ENCODE results near the gene ENTR1.

The ENTR1 gene

DNA sequence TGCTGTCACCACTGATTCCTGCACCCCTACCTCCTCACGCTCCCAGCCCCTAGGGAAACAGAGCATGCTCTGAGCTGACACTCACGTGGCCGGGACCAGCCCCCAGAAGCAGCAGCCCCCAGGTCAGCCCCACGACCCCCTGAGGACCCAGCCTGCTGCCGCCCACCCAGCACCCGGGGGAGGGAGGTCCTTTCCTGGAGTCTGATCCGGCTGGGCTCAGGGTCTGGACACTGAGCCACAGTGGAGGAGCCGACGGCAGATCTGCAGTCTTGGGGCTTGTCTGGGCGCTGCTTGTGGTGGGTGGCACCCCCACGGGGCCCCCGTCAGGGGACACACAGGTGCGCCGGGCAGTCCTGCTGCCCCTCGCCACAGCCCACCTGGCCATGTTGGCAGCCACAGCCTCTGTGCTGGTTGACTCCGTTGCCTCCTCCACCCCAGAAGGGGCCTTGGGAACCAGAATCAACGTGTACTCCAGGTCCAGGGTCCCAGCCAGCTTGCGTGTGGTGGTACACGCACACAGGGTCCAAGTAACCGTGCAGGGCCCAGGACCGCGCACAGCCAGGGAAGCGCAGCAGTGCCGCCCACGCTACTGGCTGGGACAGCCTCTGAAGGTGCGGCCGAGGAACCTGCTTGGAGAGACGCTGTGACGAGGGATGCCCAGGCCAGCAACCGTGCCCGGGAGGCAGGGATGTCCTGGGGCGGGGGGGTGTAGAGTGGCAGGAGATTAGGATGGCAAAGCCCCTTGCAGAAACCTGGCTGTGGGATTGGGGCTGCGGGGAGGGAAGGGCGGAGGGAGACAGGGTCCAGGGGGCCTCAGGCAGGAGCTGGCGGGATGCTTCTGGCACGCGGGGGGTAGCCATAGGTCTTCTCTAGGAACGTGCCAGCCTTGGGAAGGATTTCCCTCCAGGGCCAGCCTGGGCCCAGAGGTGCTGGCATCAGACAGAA lies 50.4 kb downstream of the ENTR1 start:
- DNase-seq = no peak

DNA sequence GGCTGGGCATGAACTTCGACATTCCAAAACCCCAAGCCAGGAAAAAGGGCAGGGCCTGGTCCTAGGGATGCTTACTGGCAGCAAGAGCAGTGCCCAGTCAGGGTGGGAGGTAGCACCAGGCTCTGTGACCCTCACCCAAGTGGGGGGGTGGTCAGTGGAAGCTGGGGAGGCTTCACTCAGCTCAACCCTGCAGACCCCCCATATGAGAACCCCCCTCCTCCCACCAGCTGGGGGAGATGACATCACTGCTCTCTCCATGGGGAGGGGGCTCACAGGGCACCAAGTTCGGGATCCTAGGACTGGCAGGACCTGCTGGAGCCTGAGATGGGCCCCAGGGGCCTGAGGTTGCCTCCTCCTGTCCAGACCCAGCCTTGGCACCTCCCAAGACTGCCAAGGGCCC lies 51.5 kb downstream of the ENTR1 start:
- no peak for DNase-seq

DNA sequence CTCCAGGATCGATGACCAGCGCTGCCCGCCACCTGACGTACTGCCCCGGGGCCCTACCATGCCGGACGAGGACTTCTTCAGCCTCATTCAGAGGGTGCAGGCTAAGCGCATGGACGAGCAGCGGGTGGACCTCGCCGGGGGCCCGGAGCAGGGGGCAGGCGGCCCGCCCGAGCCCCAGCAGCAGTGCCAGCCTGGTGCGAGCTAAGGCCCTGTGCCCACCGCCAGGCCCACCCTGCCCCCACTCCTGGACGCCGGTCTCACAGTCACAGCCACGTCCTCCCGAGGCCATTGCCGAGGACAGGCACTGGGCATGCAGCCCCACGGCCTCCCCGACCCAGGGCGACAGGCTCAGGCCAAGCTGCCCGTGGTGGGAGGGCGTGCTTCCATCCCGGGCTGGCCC lies 52.4 kb downstream of the ENTR1 start:
- DNase-seq = no peak

DNA sequence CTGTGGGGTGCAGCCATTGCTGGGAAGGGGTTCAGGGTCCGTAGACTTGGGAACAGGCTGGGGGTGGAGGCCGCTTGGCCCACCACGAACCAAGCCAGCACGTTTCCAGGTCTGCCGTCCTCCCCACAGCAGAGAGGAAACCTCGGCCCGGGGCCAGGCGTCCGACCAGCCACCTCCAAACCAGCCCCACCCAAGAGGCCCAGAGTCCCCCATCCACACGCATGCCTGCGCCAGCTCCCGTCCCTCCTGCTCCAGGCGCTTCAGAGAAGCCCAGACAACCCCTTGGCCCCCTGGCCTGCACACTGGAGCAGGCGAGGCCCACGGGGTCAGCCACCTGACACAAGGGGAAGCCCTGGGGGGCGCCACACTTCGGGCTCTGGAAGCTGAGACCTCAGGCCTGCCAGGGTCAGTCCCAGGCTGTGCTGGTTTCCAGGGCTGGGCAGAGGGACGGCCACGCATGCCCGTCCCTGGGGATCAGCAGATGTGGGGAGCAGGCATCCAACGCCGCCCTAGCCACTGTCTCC lies 53.1 kb downstream of the ENTR1 start:
- no peak for DNase-seq

DNA sequence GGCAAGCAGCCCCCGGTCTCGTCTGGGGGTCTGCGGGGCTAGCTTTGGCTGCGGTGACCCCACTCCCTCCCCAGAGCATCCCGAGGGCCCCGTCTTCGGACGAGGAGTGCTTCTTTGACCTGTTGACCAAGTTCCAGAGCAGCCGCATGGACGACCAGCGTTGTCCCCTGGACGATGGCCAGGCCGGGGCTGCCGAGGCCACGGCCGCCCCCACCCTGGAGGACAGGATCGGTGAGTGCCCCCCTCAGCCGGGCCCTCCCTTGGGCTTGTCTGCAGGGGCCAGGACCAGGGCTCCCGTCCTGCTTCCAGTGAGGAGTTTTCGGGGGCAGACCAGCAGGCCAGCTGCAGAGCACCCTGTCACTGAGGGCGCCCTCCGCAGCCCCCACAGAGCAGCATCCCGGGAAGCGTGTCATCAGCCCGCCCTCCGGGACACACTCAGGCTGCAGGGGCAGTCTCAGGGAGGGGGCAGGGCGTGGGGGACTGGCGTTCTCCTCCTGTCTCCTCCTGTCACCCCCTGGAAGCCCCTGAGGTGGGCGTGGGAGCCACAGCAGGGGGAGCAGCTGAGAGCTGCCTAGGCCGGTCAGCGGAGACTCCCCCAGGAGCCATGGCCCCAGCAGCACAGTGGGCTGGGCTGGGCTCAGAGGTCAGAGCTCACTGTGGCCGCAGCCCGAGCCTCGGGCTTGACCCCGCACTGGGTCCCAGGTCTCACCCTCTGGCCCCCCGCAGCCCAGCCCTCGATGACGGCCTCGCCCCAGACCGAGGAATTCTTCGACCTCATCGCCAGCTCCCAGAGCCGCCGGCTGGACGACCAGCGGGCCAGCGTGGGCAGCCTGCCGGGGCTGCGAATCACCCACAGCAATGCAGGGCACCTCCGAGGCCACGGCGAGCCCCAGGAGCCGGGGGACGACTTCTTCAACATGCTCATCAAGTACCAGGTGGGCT lies 54.5 kb downstream of the ENTR1 start:
- no peak for DNase-seq

DNA sequence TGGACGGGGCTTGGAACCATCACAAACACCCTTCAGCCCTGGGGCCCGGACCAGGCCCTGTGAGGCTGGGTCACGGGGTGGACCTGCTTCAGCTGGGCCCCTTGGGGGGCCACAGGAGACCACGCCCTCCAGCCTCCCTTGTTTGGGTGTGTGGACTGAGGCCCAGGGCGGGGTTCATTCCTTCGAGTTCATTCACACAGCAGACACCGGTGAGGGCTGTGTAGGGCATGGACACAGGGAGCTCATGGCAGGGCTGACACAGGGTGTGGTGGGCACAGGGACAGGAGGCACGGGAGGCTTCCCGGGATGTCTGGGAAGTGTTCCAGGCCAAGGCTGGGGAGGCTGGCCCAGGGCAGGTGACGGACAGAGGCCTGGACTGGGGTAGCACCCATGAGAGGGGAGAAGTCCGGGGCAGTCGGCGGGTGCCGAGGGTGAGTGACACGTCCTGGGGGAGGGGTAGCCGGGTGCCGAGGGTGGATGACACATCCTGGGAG lies 55.8 kb downstream of the ENTR1 start:
- DNase-seq = no peak

DNA sequence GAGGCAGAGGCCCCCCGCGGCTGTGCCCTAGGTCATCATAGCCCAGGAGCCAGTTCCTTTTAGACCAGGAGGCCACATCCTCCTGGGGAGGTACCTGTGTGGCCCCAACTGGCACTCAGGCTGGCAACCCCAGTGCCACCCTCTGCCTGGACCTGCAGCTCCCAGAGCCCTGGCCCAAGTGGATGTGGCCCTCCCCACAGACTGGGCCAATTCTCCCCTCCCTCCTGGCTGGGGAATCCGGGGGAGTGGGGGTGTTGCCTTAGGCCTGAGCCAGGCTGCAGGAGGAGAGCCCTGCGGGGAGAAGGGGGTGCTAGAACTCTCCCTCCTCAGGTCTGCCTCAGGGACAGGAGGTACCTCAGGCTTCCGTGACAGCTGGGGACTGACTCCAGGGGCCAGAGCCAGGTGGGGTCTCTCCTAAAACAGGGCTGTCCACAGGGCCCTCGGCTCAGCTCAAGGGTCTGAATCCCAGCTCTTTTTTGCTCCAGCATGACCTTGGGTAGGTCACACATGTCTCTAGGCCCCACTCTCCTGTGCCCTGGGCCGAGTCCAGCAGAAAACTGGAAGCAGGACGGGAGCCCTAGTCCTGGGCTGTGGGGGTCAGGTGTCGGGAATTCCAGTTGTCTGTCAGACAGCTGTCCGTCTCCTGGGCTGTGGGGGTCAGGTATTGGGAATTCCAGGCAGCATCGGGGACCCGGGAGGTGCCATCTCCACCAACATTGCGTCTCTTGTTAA lies 56.5 kb downstream of the ENTR1 start:
- no peak for DNase-seq

DNA sequence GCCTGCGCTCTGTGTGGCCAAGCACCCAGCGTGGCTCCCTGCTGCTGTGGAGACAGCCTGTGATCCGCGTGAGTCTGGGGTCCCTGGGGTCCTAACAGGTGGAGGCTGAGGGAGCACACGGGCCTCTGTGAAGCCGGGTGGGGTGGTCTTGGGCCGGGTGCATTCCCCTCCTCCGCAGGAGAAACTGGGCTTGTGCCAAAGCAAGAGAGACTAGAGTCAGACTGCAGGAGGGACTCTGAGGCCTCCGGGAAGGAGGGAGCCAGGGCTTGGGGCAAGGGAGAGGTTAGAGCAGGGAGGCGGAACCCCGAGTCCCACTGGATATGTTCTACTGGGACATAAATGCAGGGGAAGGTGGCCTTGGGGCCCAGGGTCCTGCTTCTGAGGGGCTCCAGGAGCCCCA lies 57.3 kb downstream of the ENTR1 start:
- DNase-seq = no peak

DNA sequence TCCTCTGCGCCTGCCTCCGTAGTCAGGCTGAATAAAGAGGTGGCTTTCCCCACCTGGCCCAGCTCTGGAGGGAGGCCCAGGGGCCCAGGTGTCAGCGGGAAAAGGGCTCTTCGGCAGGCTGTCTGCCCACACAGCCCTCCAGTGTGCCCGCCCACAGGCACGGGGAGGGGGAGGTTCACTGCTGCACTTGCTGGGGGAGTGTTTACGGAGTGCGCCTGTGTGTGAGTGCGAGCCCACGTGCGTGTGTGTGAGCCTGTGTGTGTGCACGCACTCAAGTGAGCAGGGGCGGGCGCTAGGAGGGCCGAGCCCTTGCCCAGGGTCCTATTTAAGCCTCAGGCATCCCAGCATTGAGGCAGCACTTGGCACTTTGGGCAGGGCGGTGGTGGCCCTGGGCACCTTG lies 57.7 kb downstream of the ENTR1 start:
- DNase-seq = no peak

Data from effector CD4-positive, alpha-beta T cell (primary cell).